PC-9 (cell line): ENCODE results near the gene ROBO1.

Experiments
- CTCF ChIP-seq: fragments of 200-600 bp; sonication (generic); conservative IDR thresholded peaks from 2 replicates; pipeline ENCODE4 v1.6.1; 2017; ENCODE audit warnings: mixed run types, antibody characterized with exemption, mild to moderate bottlenecking, moderate library complexity
- EZH2 ChIP-seq: fragments of 200-600 bp; sonication (generic); IDR thresholded peaks from 2 replicates; pipeline ENCODE4 v1.8.0; 2017; ENCODE audit warnings: antibody characterized with exemption, low read depth

GRCh38 chr3:79011821-79012529, 755.8 kb downstream of the ROBO1 start:
- no peak for TF ChIP-seq CTCF
- no peak for TF ChIP-seq EZH2
